Activated B cell treated with CpG ODN at 0.5 μM for 24 hours (primary cell): ENCODE measurements around the gene AMBRA1. TPM values are rescaled to one million over a fixed set of nuclear protein-coding genes. Genes with fewer than 3 reads are reported as not detected.

ENCODE experiments used
- ATAC-seq: fragments of 200-7000 bp; cut with Tn5 transposase; one replicate; pipeline ENCODE4 v1.10.0; 2021; ENCODE audit warnings: low read depth, mild to moderate bottlenecking, moderate library complexity
- CTCF ChIA-PET: fragments of 350-600 bp; sonication (Branson Sonifier 250); formaldehyde crosslinking; loops from one replicate; lab custom pipeline; 2021; ENCODE audit warnings: antibody characterized with exemption; lab: Charles Lee
- POLR2A ChIA-PET: fragments of 350-600 bp; sonication (Branson Sonifier 250); formaldehyde crosslinking; loops from one replicate; lab custom pipeline; 2021; ENCODE audit warnings: antibody characterized with exemption; lab: Charles Lee
- DNase-seq: peaks from one replicate; pipeline ENCODE4 v3.0.0; 2022
- H3K27ac Mint-ChIP-seq: one replicate; pipeline ENCODE4 v1.8.0; 2020; ENCODE audit warnings: mixed read lengths
- H3K27me3 Mint-ChIP-seq: one replicate; pipeline ENCODE4 v1.8.0; 2021; ENCODE audit warnings: mixed read lengths
- H3K36me3 Mint-ChIP-seq: one replicate; pipeline ENCODE4 v1.8.0; 2021; ENCODE audit warnings: low read depth, mixed read lengths
- H3K4me1 Mint-ChIP-seq: one replicate; pipeline ENCODE4 v1.8.0; 2021; ENCODE audit warnings: mixed read lengths
- H3K4me3 Mint-ChIP-seq: one replicate; pipeline ENCODE4 v1.8.0; 2020; ENCODE audit warnings: mild to moderate bottlenecking, mixed read lengths
- H3K9me3 Mint-ChIP-seq: one replicate; pipeline ENCODE4 v1.8.0; 2020; ENCODE audit warnings: mixed read lengths
- CTCF ChIP-seq: fragments of 200-600 bp; IDR thresholded peaks from one replicate; pipeline ENCODE4 v1.8.0; 2022; ENCODE audit warnings: antibody characterized with exemption, mild to moderate bottlenecking
- intact Hi-C: fragments of 100-400 bp; cut with micrococcal nuclease; formaldehyde crosslinking; loops from one replicate; pipeline ENCODE4 v1.15.1; 2024
- total RNA-seq: library from RNA; stranded (reverse); gene quantifications from 2 replicates; pipeline ENCODE4 v1.2.3, GENCODE V29; 2022

AMBRA1 gene
- total RNA-seq, 1 donor from 2014 or later: 39.1 TPM

- H3K4me3 Mint-ChIP-seq: no peak overlapping the region
- no peak for ATAC-seq
- ChIA-PET POLR2A (no interaction called here), CTCF (no interaction called here)
- no peaks in the 10 kb centered on the region for H3K9me3 Mint-ChIP-seq
- H3K4me1 Mint-ChIP-seq: no peaks in the 10 kb centered on the region
- no peaks in the 10 kb centered on the region for H3K27me3 Mint-ChIP-seq
- H3K27ac Mint-ChIP-seq: no peak overlapping the region
- H3K36me3 Mint-ChIP-seq: peaks cover 77% of the 10 kb centered on the region
- intact Hi-C loops: no loop called here
- no peak for TF ChIP-seq CTCF
- no peak for DNase-seq
These were observed 157.7 kb downstream of the AMBRA1 start for GRCh38 chr11:46436113-46436512.

GRCh38 chr11:46435679-46436078 lies 158.1 kb downstream of the AMBRA1 start:
- TF ChIP-seq CTCF: no peak
- Mint-ChIP-seq H3K27me3 (no peaks in the 10 kb centered on the region), H3K4me1 (no peaks in the 10 kb centered on the region), H3K9me3 (no peaks in the 10 kb centered on the region), H3K4me3 (no peak overlapping the region), H3K27ac (no peak overlapping the region), H3K36me3 (peaks cover 79% of the 10 kb centered on the region)
- ATAC-seq (no peak), DNase-seq (no peak)
- CTCF ChIA-PET: no interaction called here
- intact Hi-C loops: no loop called here
- POLR2A ChIA-PET: no interaction called here

DNA sequence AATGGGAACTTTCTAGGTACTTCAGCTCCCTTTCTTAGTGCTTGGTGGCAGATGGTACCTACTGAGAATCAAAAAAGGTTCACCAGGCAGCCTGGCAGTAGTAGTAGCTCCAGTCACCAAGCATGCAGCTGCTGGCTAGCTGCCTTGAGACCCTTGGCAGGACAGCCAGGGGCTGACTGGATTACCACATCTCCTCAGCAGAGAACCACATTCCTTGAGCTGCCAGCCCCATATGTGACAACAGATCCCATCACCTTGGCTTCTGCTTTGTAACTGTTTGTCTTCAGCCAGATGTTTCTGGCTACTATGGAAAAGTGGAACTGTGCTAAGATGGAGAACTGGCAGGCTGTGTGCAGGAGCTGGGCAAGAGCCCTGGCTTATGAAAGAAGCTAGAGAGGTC lies 162.6 kb downstream of the AMBRA1 start:
- Mint-ChIP-seq H3K27me3 (no peaks in the 10 kb centered on the region), H3K9me3 (no peaks in the 10 kb centered on the region), H3K27ac (no peak overlapping the region), H3K4me3 (no peak overlapping the region), H3K36me3 (peaks cover 86% of the 10 kb centered on the region), H3K4me1 (no peaks in the 10 kb centered on the region)
- CTCF ChIA-PET: no interaction called here
- intact Hi-C loops: no loop called here
- no peak for ATAC-seq
- no peak for DNase-seq
- TF ChIP-seq CTCF: no peak
- POLR2A ChIA-PET: no interaction called here

DNA sequence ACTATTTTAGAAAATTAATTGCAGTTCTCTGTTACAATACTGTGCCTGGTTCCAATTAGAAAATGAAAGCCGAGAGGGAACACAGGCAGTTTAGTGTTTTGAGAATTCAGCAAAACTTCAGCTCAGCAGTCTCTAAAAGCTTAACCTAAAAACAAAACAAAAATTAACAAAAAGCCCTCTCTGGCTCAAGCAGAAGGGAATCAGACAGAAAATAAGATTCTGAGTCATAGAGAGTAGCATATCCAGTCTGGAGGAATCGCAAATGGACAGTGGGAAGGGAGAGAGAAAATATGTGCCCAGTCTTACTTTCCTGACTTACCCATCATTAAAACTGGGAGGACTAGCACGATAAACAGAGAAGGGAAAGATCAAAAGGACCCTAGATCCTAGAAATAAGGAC lies 164.1 kb downstream of the AMBRA1 start:
- no peak overlapping the region for H3K27ac Mint-ChIP-seq
- no peak for ATAC-seq

GRCh38 chr11:46427364-46427763 lies 166.5 kb downstream of the AMBRA1 start:
- no peak overlapping the region for H3K4me3 Mint-ChIP-seq
- DNase-seq (no peak), ATAC-seq (no peak)
- ChIA-PET CTCF (no interaction called here), POLR2A (no interaction called here)
- intact Hi-C loops: no loop called here
- no peaks in the 10 kb centered on the region for H3K4me1 Mint-ChIP-seq
- peaks cover 73% of the 10 kb centered on the region for H3K36me3 Mint-ChIP-seq
- no peak for TF ChIP-seq CTCF
- no peak overlapping the region for H3K27ac Mint-ChIP-seq
- no peaks in the 10 kb centered on the region for H3K9me3 Mint-ChIP-seq
- H3K27me3 Mint-ChIP-seq: no peaks in the 10 kb centered on the region

More for the DNA sequence above, 164.1 kb downstream of the AMBRA1 start:
- no peaks in the 10 kb centered on the region for H3K9me3 Mint-ChIP-seq
- DNase-seq: no peak
- H3K27me3 Mint-ChIP-seq: no peaks in the 10 kb centered on the region
- ChIA-PET POLR2A (no interaction called here), CTCF (no interaction called here)
- H3K4me3 Mint-ChIP-seq: no peak overlapping the region
- H3K4me1 Mint-ChIP-seq: no peaks in the 10 kb centered on the region
- TF ChIP-seq CTCF: no peak
- intact Hi-C loops: no loop called here
- H3K36me3 Mint-ChIP-seq: peaks cover 78% of the 10 kb centered on the region
